GM12892 (cell line): Measurements from ENCODE around the gene HDAC1.

Experiments
- DNase-seq: peaks from one replicate; pipeline ENCODE4 v3.0.0; 2011; ENCODE audit not compliant: insufficient read length
- FAIRE-seq: peaks from 2 replicates; lab custom pipeline; 2011; peaks lifted over from hg19 to GRCh38; lab: Jason Lieb, UNC
- POLR2A ChIP-seq: IDR thresholded peaks from 2 replicates; pipeline ENCODE4 v1.6.1; 2011; ENCODE audit warnings: low read depth, low read length, control low read depth
- POLR2AphosphoS5 ChIP-seq: IDR thresholded peaks from 2 replicates; pipeline ENCODE4 v1.6.1; 2011; ENCODE audit warnings: low read depth, low read length, control low read depth
- TAF1 ChIP-seq: IDR thresholded peaks from 2 replicates; pipeline ENCODE4 v1.6.1; 2011; ENCODE audit warnings: low read depth, mild to moderate bottlenecking, control low read depth, low read length, borderline replicate concordance

The HDAC1 gene

GRCh38 chr1:32311709-32312393, 20.0 kb downstream of the HDAC1 start:
- no peak for DNase-seq
- TF ChIP-seq POLR2AphosphoS5 (no peak), TAF1 (no peak), POLR2A (no peak)
- no peak for FAIRE-seq

- FAIRE-seq, result no peak
- DNase-seq, result no peak
- TF ChIP-seq POLR2AphosphoS5 (no peak), TAF1 (no peak)
Measured at GRCh38 chr1:32316903-32317277, 25.0 kb downstream of the HDAC1 start.

GRCh38 chr1:32318127-32318869, 26.4 kb downstream of the HDAC1 start:
- DNase-seq (no peak), FAIRE-seq (no peak)
- TF ChIP-seq TAF1 (no peak), POLR2AphosphoS5 (no peak), POLR2A (no peak)

GRCh38 chr1:32321712-32322291, 29.9 kb downstream of the HDAC1 start:
- DNase-seq (no peak), FAIRE-seq (peak; percentile 73)
- TF ChIP-seq POLR2AphosphoS5 (no peak), TAF1 (no peak), POLR2A (no peak)

GRCh38 chr1:32327204-32327603, 35.3 kb downstream of the HDAC1 start:
- no peak for FAIRE-seq
- no peak for DNase-seq
- TF ChIP-seq POLR2AphosphoS5 (no peak; the same call in 1 of the 2 replicates), TAF1 (no peak), POLR2A (no peak)

- FAIRE-seq, result no peak
- TF ChIP-seq POLR2AphosphoS5, result no peak
- TF ChIP-seq TAF1, result no peak
- TF ChIP-seq POLR2A, result no peak
- DNase-seq, result no peak
Measured at GRCh38 chr1:32329931-32330466, 38.1 kb downstream of the HDAC1 start.

GRCh38 chr1:32330558-32331151, 38.8 kb downstream of the HDAC1 start:
- peak; percentile 68 for TF ChIP-seq POLR2AphosphoS5
- no peak for TF ChIP-seq TAF1
- TF ChIP-seq POLR2A, result peak; percentile 33; the same call in 1 of the 2 replicates
- DNase-seq (no peak), FAIRE-seq (no peak)

GRCh38 chr1:32331549-32331948, 39.7 kb downstream of the HDAC1 start:
- no peak for TF ChIP-seq TAF1
- peak; percentile 38; the same call in 1 of the 2 replicates for TF ChIP-seq POLR2A
- TF ChIP-seq POLR2AphosphoS5, result no peak
- FAIRE-seq, result no peak
- no peak for DNase-seq

GRCh38 chr1:32332290-32333079, 40.6 kb downstream of the HDAC1 start:
- no peak for DNase-seq
- FAIRE-seq, result no peak

GRCh38 chr1:32333251-32333963, 41.5 kb downstream of the HDAC1 start:
- FAIRE-seq, result no peak
- no peak for DNase-seq
- TF ChIP-seq POLR2A (no peak; the same call in 1 of the 2 replicates), POLR2AphosphoS5 (no peak; the same call in 1 of the 2 replicates), TAF1 (no peak)

More at GRCh38 chr1:32332290-32333079, 40.6 kb downstream of the HDAC1 start:
- TF ChIP-seq POLR2AphosphoS5 (peak; percentile 56), TAF1 (no peak), POLR2A (peak; percentile 38)
